Endothelial cell of umbilical vein (primary cell): Measurements from ENCODE around the gene HBS1L. TPM values are rescaled to one million over a fixed set of nuclear protein-coding genes. Genes with fewer than 3 reads are reported as not detected.

Experiments
- BruUV-seq: library from RNA; stranded (reverse); fragments of 400-500 nt; replicated peaks from 2 replicates; lab custom pipeline; 2021; lab: Mats Ljungman, UMichigan
- CTCF ChIA-PET: fragments of 300-600, 350-600 bp; sonication (Branson Sonifier 250); formaldehyde crosslinking; loops from one replicate; lab custom pipeline; 2021; ENCODE audit warnings: antibody characterized with exemption, inconsistent platforms; lab: Charles Lee
- POLR2A ChIA-PET: fragments of 300-600, 350-600 bp; sonication (Branson Sonifier 250); formaldehyde crosslinking; loops from one replicate; lab custom pipeline; 2021; ENCODE audit warnings: antibody characterized with exemption, inconsistent platforms; lab: Charles Lee
- DNase-seq: peaks from one replicate; pipeline ENCODE4 v3.0.0-alpha.2; 2011; ENCODE audit warnings: low read depth, low spot score
- FAIRE-seq: peaks from 2 replicates; lab custom pipeline; 2011; peaks lifted over from hg19 to GRCh38; lab: Jason Lieb, UNC
- H2AFZ ChIP-seq: 2 replicates; pipeline ENCODE4 v1.6.0; 2012; ENCODE audit warnings: low read depth, low read length, control low read depth, inconsistent platforms
- H3K27ac ChIP-seq: 2 replicates; pipeline ENCODE4 v1.5.1; 2011; ENCODE audit warnings: low read depth, mild to moderate bottlenecking, control low read depth, low read length, moderate library complexity; ENCODE audit not compliant: insufficient read depth
- H3K27me3 ChIP-seq, 2 experiments: 2 replicates each; pipeline versions ENCODE4 v1.6.0 to v1.6.1; 2011; ENCODE audit warnings: low read length in 2 of 2, mixed read lengths in 1 of 2; ENCODE audit not compliant: control insufficient read depth in 2 of 2, insufficient read depth in 2 of 2
- H3K36me3 ChIP-seq, 2 experiments: 2 replicates in 1 of 2; 3 replicates in 1 of 2; pipeline ENCODE4 v1.5.1; 2011; ENCODE audit warnings: low read length in 2 of 2, mild to moderate bottlenecking in 1 of 2, moderate library complexity in 1 of 2; ENCODE audit not compliant: control insufficient read depth in 2 of 2, insufficient read depth in 2 of 2; ENCODE audit errors: extremely low read depth in 1 of 2
- H3K4me1 ChIP-seq: 3 replicates; pipeline ENCODE4 v1.5.1; 2011; ENCODE audit warnings: mild to moderate bottlenecking, low read length; ENCODE audit not compliant: control insufficient read depth, insufficient read depth; ENCODE audit errors: extremely low read depth
- H3K4me2 ChIP-seq: 2 replicates; pipeline ENCODE4 v1.6.1; 2011; ENCODE audit warnings: low read length, control low read depth, mixed read lengths; ENCODE audit not compliant: insufficient read depth
- H3K4me3 ChIP-seq, 3 experiments: fragments of 200-600 bp in 1 of 3; sonication (generic), shearing (Covaris generic) in 1 of 3; replicated peaks in 1 of 3; 2 replicates each; pipeline ENCODE4 v1.5.1; 2011 to 2016; ENCODE audit warnings: control low read depth in 3 of 3, low read length in 3 of 3, mild to moderate bottlenecking in 2 of 3, inconsistent platforms in 1 of 3, low read depth in 1 of 3, moderate library complexity in 1 of 3; ENCODE audit not compliant: insufficient read depth in 1 of 3
- H3K79me2 ChIP-seq: 2 replicates; pipeline ENCODE4 v1.6.0; 2012; ENCODE audit warnings: low read length, inconsistent platforms; ENCODE audit not compliant: control insufficient read depth, insufficient read depth
- H3K9ac ChIP-seq: replicated peaks from 2 replicates; pipeline ENCODE3; 2011; ENCODE audit warnings: low read length, control low read depth; ENCODE audit not compliant: insufficient read depth; ENCODE audit errors: extremely low read depth
- H3K9me1 ChIP-seq: replicated peaks from 3 replicates; pipeline ENCODE4 v1.6.0; 2011; ENCODE audit warnings: mild to moderate bottlenecking, low read length; ENCODE audit not compliant: control insufficient read depth, insufficient read depth; ENCODE audit errors: extremely low read depth
- H3K9me3 ChIP-seq: replicated peaks from 2 replicates; pipeline ENCODE4 v1.5.1; 2012; ENCODE audit warnings: low read length, inconsistent platforms; ENCODE audit not compliant: control insufficient read depth, insufficient read depth
- H4K20me1 ChIP-seq: replicated peaks from 2 replicates; pipeline ENCODE3; 2011; ENCODE audit warnings: mild to moderate bottlenecking, low read length; ENCODE audit not compliant: control insufficient read depth, insufficient read depth; ENCODE audit errors: extremely low read depth
- EZH2 ChIP-seq: IDR thresholded peaks from 2 replicates; pipeline ENCODE4 v1.6.1; 2012; ENCODE audit warnings: borderline replicate concordance, low read depth, mild to moderate bottlenecking, moderate library complexity, low read length, inconsistent platforms; ENCODE audit not compliant: severe bottlenecking
- FOS ChIP-seq: IDR thresholded peaks from 2 replicates; pipeline ENCODE4 v1.6.1; 2011; ENCODE audit warnings: mild to moderate bottlenecking, low read length, moderate library complexity, borderline replicate concordance; ENCODE audit not compliant: insufficient read depth
- GATA2 ChIP-seq: IDR thresholded peaks from 2 replicates; pipeline ENCODE4 v1.7.0; 2011; ENCODE audit warnings: low read depth, mild to moderate bottlenecking, moderate library complexity, mixed read lengths, low read length; ENCODE audit not compliant: insufficient read length, insufficient read depth
- JUN ChIP-seq: IDR thresholded peaks from 2 replicates; pipeline ENCODE4 v1.6.1; 2011; ENCODE audit warnings: borderline replicate concordance, low read depth; ENCODE audit not compliant: insufficient read length, insufficient read depth
- MYC ChIP-seq: IDR thresholded peaks from one replicate; pipeline ENCODE4 v1.6.1; 2011; ENCODE audit warnings: mild to moderate bottlenecking, low read depth, low read length
- POLR2A ChIP-seq: IDR thresholded peaks from 2 replicates; pipeline ENCODE4 v1.6.1; 2012; ENCODE audit warnings: low read depth, mild to moderate bottlenecking, control low read depth, low read length
- POLR2AphosphoS5 ChIP-seq: IDR thresholded peaks from 2 replicates; pipeline ENCODE4 v1.6.1; 2012; ENCODE audit warnings: low read depth, mild to moderate bottlenecking, control low read depth, low read length, moderate library complexity; ENCODE audit not compliant: insufficient read depth
- dilution Hi-C: fragments of 300-500 bp; cut with MboI; formaldehyde crosslinking; loops from one replicate; pipeline ENCODE4 v1.15.0; 2019; ENCODE audit warnings: low sequenced_read_pairs; ENCODE audit not compliant: extremely low pct_ligation_motif_present
- intact Hi-C: fragments of 100-400 bp; cut with micrococcal nuclease; formaldehyde crosslinking; loops from one replicate; pipeline ENCODE4 v1.10.0; 2022
- polyA plus RNA-seq, 4 experiments: library from polyadenylated mRNA; depleted of rRNA in 3 of 4; stranded (reverse) in 3 of 4; unstranded in 1 of 4; fragments of >200 nt; gene quantifications; 2 replicates each; pipeline versions ENCODE4 v1.2.1 to v1.2.3, GENCODE V29; 2011 to 2012; ENCODE audit warnings: missing spikeins in 1 of 4
- total RNA-seq: library from RNA; stranded (reverse); gene quantifications from 2 replicates; pipeline ENCODE4 v1.2.3, GENCODE V29; 2021
- TF ChIP-seq, protein P1 (sequence below), 2 donors: IDR thresholded peaks; 1 replicate in 1 of 2; 2 replicates in 1 of 2; pipeline ENCODE4 v1.5.1; 2011; ENCODE audit warnings: low read length in 2 of 2, mild to moderate bottlenecking in 2 of 2, moderate library complexity in 2 of 2, control low read depth in 1 of 2, inconsistent platforms in 1 of 2, low read depth in 1 of 2; ENCODE audit not compliant: insufficient read depth in 1 of 2; ENCODE audit errors: extremely low read depth in 1 of 2
- TF ChIP-seq, protein P2 (sequence below): IDR thresholded peaks from 2 replicates; pipeline ENCODE4 v1.6.1; 2011; ENCODE audit not compliant: insufficient read depth, insufficient read length

HBS1L gene
- total and polyA plus RNA-seq, 2 donors (not counting 3 experiments of a cell fraction or from before 2014, with no cell fraction given) = 23.7 to 74.6 TPM

DNA sequence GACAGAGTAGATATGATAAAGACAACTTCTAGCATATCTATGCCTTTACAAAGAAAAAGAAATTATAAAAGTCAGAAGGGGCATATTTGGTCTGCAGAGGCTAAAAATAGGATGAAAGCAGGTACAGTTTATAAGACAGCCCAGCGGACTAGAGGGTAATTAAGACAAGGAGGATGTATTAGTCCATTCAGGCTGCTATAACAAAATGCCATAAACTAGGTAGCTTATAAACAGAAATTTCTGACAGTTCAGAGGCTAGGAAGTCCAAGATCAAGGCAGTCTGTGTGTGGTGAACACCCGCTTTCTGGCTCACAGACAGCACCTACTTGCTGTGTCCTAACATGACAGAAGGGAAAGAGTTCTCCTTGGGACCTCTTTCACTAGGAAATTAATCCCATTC is 5.7 kb downstream of the HBS1L start:
- Histone ChIP-seq H3K4me2 (no peak overlapping the region), H3K4me3 (no peak overlapping the region), H3K4me1 (peaks cover 23% of the 10 kb centered on the region), H3K27ac (no peak overlapping the region), H3K9me1 (peaks cover 2% of the 10 kb centered on the region), H3K36me3 (peaks cover 5 to 7% of the 10 kb centered on the region in 2 experiments), H3K9ac (no peak overlapping the region), H3K9me3 (no peaks in the 10 kb centered on the region), H3K79me2 (peaks cover 87% of the 10 kb centered on the region), H2AFZ (no peak overlapping the region), H4K20me1 (peaks cover 4% of the 10 kb centered on the region), H3K27me3 (no peaks in the 10 kb centered on the region)
- dilution Hi-C loops (no loop called here), intact Hi-C loops (no loop called here)
- no TSS peak for BruUV-seq
- ChIA-PET CTCF (interaction anchor here (1.1 kb wide), 1 partner anchor 46 kb away, joined by 3 read pairs; no protein-coding TSS in a partner anchor), POLR2A (no interaction called here)
- DNase-seq (no peak), FAIRE-seq (no peak)
- TF ChIP-seq POLR2AphosphoS5 (no peak), EZH2 (no peak), GATA2 (no peak), POLR2A (no peak), JUN (no peak), FOS (no peak), MYC (no peak)
- TF ChIP-seq, protein P1, sequence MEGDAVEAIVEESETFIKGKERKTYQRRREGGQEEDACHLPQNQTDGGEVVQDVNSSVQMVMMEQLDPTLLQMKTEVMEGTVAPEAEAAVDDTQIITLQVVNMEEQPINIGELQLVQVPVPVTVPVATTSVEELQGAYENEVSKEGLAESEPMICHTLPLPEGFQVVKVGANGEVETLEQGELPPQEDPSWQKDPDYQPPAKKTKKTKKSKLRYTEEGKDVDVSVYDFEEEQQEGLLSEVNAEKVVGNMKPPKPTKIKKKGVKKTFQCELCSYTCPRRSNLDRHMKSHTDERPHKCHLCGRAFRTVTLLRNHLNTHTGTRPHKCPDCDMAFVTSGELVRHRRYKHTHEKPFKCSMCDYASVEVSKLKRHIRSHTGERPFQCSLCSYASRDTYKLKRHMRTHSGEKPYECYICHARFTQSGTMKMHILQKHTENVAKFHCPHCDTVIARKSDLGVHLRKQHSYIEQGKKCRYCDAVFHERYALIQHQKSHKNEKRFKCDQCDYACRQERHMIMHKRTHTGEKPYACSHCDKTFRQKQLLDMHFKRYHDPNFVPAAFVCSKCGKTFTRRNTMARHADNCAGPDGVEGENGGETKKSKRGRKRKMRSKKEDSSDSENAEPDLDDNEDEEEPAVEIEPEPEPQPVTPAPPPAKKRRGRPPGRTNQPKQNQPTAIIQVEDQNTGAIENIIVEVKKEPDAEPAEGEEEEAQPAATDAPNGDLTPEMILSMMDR (IDR thresholded peaks at IDR 0.05; ENCODE audit: extremely low read depth in 1 of 2, insufficient read depth in 1 of 2, low read depth in 1 of 2, low read length in 2 of 2) = no peak
- TF ChIP-seq, protein P2, sequence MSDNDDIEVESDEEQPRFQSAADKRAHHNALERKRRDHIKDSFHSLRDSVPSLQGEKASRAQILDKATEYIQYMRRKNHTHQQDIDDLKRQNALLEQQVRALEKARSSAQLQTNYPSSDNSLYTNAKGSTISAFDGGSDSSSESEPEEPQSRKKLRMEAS = no peak
